ENCODE data around the gene DMRT1.

DNA sequence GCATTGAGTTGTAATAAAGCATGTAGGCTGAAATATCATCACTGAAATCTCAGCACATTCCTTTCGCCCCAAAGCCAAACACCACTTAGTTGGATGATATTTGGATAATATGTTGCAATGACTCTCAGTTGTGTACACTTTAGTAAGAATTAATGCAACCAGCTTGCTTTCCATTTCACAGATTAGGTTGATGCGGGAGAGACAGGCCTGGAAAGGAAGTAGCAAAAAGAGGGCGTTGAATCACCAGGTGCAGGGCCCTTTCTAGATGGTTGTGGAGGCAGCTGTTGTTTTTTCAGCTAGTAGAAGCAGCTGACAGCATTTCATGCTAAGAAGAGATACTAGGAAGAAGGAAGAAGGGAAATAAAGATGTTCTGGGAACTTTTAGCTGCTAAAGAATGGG lies 165.8 kb downstream of the DMRT1 start:
- no peak for TF ChIP-seq CTCF (IDR thresholded peaks at IDR 0.05)
- TF ChIP-seq ZFX (IDR thresholded peaks at IDR 0.05; ENCODE audit: borderline replicate concordance) = no peak
